NCI-H524 treated with DMSO at 0.1 percent for 48 hours (cell line): Measurements from ENCODE around the gene TPCN1.
A peak's percentile ranks its signal among the peaks of the same experiment; 100 is the strongest.

Source experiments
- DNase-seq: peaks from one replicate; lab custom pipeline; 2025; lab: John Stamatoyannopoulos, UW

The TPCN1 gene

GRCh38 chr12:113287146-113287898 is 66.1 kb downstream of the TPCN1 start:
- DNase-seq, result no peak

GRCh38 chr12:113287899-113288282 is 66.6 kb downstream of the TPCN1 start:
- no peak for DNase-seq

- no peak for DNase-seq
These were observed 68.1 kb downstream of the TPCN1 start for GRCh38 chr12:113289361-113289760.

GRCh38 chr12:113290506-113290905 is 69.2 kb downstream of the TPCN1 start:
- DNase-seq, result no peak

- DNase-seq, result no peak
These were observed 70.3 kb downstream of the TPCN1 start for GRCh38 chr12:113291586-113291985.

GRCh38 chr12:113292091-113292490 is 70.8 kb downstream of the TPCN1 start:
- DNase-seq, result no peak

- DNase-seq, result no peak
These were observed 71.3 kb downstream of the TPCN1 start for GRCh38 chr12:113292547-113292946.

GRCh38 chr12:113293100-113293499 is 71.8 kb downstream of the TPCN1 start:
- no peak for DNase-seq

GRCh38 chr12:113295886-113296556 is 74.8 kb downstream of the TPCN1 start:
- no peak for DNase-seq

- DNase-seq, result no peak
These were observed 75.4 kb downstream of the TPCN1 start for GRCh38 chr12:113296557-113297213.

- DNase-seq, result no peak
These were observed 75.9 kb downstream of the TPCN1 start for GRCh38 chr12:113297214-113297587.

GRCh38 chr12:113297621-113298471 is 76.6 kb downstream of the TPCN1 start:
- DNase-seq, result no peak

GRCh38 chr12:113298472-113298817 is 77.2 kb downstream of the TPCN1 start:
- no peak for DNase-seq

- DNase-seq, result peak; percentile 27
These were observed 77.7 kb downstream of the TPCN1 start for GRCh38 chr12:113298861-113299545.

- no peak for DNase-seq
These were observed 78.5 kb downstream of the TPCN1 start for GRCh38 chr12:113299619-113300237.

GRCh38 chr12:113301811-113302210 is 80.5 kb downstream of the TPCN1 start:
- DNase-seq, result no peak

- DNase-seq, result no peak
These were observed 81.2 kb downstream of the TPCN1 start for GRCh38 chr12:113302466-113302865.

GRCh38 chr12:113302886-113303640 is 81.8 kb downstream of the TPCN1 start:
- no peak for DNase-seq

- no peak for DNase-seq
These were observed 84.1 kb downstream of the TPCN1 start for GRCh38 chr12:113305281-113305856.

- no peak for DNase-seq
These were observed 85.1 kb downstream of the TPCN1 start for GRCh38 chr12:113306382-113306781.
